K562 (cell line): ENCODE measurements around the gene ANTKMT. TPM values are rescaled to one million over a fixed set of nuclear protein-coding genes. Genes with fewer than 3 reads are reported as not detected.

Experiments used
- ILF3 ChIP-seq: fragments of 450-650 bp; IDR thresholded peaks from 2 replicates; pipeline ENCODE4 v1.6.1; 2018; ENCODE audit warnings: antibody characterized with exemption, mild to moderate bottlenecking, moderate library complexity, borderline replicate concordance
- MGA ChIP-seq: fragments of 450-650 bp; IDR thresholded peaks from 2 replicates; pipeline ENCODE4 v1.6.1; 2016; ENCODE audit warnings: mild to moderate bottlenecking, moderate library complexity
- MITF ChIP-seq: IDR thresholded peaks from 2 replicates; pipeline ENCODE4 v1.6.1; 2014; ENCODE audit warnings: antibody characterized with exemption
- MXD1 ChIP-seq: fragments of 250-450 bp; sonication (Bioruptor Pico); IDR thresholded peaks from 2 replicates; pipeline ENCODE4 v1.8.0; 2021; ENCODE audit warnings: borderline replicate concordance, mild to moderate bottlenecking, moderate library complexity; ENCODE audit not compliant: poor library complexity, severe bottlenecking
- OTX1 ChIP-seq: fragments of 450-650 bp; formaldehyde crosslinking; IDR thresholded peaks from 2 replicates; pipeline ENCODE4 v1.4.0; 2022; ENCODE audit warnings: mild to moderate bottlenecking
- POLR2A ChIP-seq: fragments of 450-650 bp; conservative IDR thresholded peaks from 2 replicates; pipeline ENCODE4 v1.6.1; 2016
- PTTG1 ChIP-seq: fragments of 450-650 bp; IDR thresholded peaks from 2 replicates; pipeline ENCODE4 v1.6.1; 2016; ENCODE audit warnings: low read depth, mild to moderate bottlenecking, missing genetic modification characterization, missing compliant biosample characterization
- SAFB ChIP-seq: fragments of 200-400 bp; formaldehyde crosslinking; IDR thresholded peaks from 2 replicates; pipeline ENCODE4 v1.6.1; 2017; ENCODE audit warnings: low read depth, low read length, borderline replicate concordance
- U2AF1 ChIP-seq: fragments of 200-400 bp; formaldehyde crosslinking; optimal IDR thresholded peaks from 2 replicates; pipeline ENCODE3; 2017; ENCODE audit warnings: mild to moderate bottlenecking, low read depth, low read length, moderate library complexity
- ZNF140 ChIP-seq: fragments of 250-450 bp; sonication (Bioruptor Pico); IDR thresholded peaks from 2 replicates; pipeline ENCODE4 v1.8.0; 2021; ENCODE audit warnings: moderate library complexity, mild to moderate bottlenecking, inconsistent platforms
- ZNF174 ChIP-seq: fragments of 250-450 bp; sonication (Bioruptor Pico); IDR thresholded peaks from 2 replicates; pipeline ENCODE4 v1.4.0; 2020; ENCODE audit warnings: mild to moderate bottlenecking
- ZNF445 ChIP-seq: fragments of 250-450 bp; sonication (Bioruptor Pico); IDR thresholded peaks from 2 replicates; pipeline ENCODE4 v1.4.0; 2020; ENCODE audit warnings: low read depth, mild to moderate bottlenecking, moderate library complexity
- ZNF77 ChIP-seq: fragments of 250-450 bp; sonication (Bioruptor Pico); IDR thresholded peaks from 2 replicates; pipeline ENCODE4 v1.5.0; 2020
- polyA plus RNA-seq, 8 experiments: library from polyadenylated mRNA; depleted of rRNA in 4 of 8; stranded (reverse) in 5 of 8; unstranded in 3 of 8; fragments of >200 nt; fragmentation: Nextera tagmentation in 2 of 8; fragmentation: Illumina TruSeq in 1 of 8; extraction: Ambion mirVana in 2 of 8; extraction: Trizol in 1 of 8; gene quantifications; 2 replicates each; pipeline versions ENCODE4 v1.2.1 to v1.2.3, GENCODE V29; 2011 to 2014; ENCODE audit warnings: inconsistent platforms in 1 of 8, missing spikeins in 1 of 8
- total RNA-seq, 7 experiments: library from RNA; depleted of rRNA in 6 of 7; stranded (reverse); fragments of >200 nt in 6 of 7; fragmentation: Illumina TruSeq in 2 of 7; extraction: Trizol in 2 of 7; gene quantifications; 2 replicates each; pipeline versions ENCODE4 v1.2.1 to v1.2.3, GENCODE V29; 2011 to 2021; ENCODE audit warnings: low replicate concordance in 1 of 7

The ANTKMT gene
- total and polyA plus RNA-seq, 9 of the 15 experiments (the other 6 are each of a cell fraction or from before 2014, with no cell fraction given): 0.58 to 217 (median 19.1) TPM

GRCh38 chr16:730666-731509 lies 9.9 kb downstream of the ANTKMT start (continued):
- no peak for TF ChIP-seq ZNF445 (CRISPR knock-in tag)
- peak; percentile 3; the same call in 1 of the 2 replicates for TF ChIP-seq POLR2A
- TF ChIP-seq ZNF77 (CRISPR knock-in tag): no peak
- TF ChIP-seq PTTG1 (tag): no peak
- TF ChIP-seq MXD1 (CRISPR knock-in tag): no peak
- no peak for TF ChIP-seq SAFB
- TF ChIP-seq MITF: no peak
- TF ChIP-seq MGA: no peak
- TF ChIP-seq ZNF140 (CRISPR knock-in tag): no peak
- TF ChIP-seq U2AF1: no peak
- TF ChIP-seq ZNF174 (CRISPR knock-in tag): no peak
- no peak for TF ChIP-seq ILF3
- TF ChIP-seq OTX1: no peak
